ENCODE measurements around the gene ZNF273.

DNA sequence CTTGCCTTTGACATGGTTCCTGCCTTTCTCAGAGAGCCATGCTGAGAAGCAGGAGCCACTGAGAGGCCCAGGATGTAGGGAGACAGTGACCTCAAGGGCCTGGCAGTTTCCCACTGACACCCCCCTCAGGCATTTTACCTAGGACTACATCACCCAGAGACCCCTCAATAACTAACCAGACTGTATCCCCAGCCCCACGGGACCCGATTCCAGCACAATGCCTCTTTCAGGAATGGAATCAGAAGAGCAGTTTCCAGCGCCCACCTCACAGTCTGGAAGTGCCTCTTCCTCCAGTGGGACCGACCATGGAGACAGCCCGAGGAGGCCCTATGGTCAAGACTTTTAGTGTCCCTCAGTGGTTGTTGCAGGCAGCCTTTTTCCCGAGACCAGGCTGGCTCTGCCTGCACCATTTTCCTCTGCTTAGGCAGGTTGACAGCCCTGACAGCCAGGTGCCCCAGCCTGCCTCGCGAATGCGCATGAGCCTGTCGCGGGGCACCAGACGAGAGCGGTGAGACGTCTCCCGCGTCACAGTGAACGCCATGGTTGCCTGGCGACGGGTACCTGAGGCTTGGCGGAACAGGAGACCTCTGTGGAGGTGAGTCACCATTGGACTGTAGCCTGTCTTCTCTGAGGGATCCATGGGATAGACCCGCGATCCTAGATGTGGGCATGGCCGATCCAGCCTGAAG, 28.4 kb upstream of the ZNF273 start:
- TF ChIP-seq POLR2AphosphoS5 (IDR thresholded peaks at IDR 0.05) (no peak), CTCF (IDR thresholded peaks at IDR 0.05) (no peak)

All from suprapubic skin (tissue), 3 donors.